PFSK-1 (cell line): ENCODE measurements around the gene ST8SIA5.

ENCODE experiments used
- POLR2AphosphoS5 ChIP-seq: IDR thresholded peaks from 2 replicates; pipeline ENCODE4 v1.6.1; 2012; ENCODE audit warnings: low read depth, mild to moderate bottlenecking, control low read depth, low read length, moderate library complexity
- SIN3A ChIP-seq: IDR thresholded peaks from 2 replicates; pipeline ENCODE4 v1.6.1; 2012; ENCODE audit warnings: mild to moderate bottlenecking, low read length, moderate library complexity, borderline replicate concordance; ENCODE audit not compliant: insufficient read depth
- TF ChIP-seq, protein P1 (sequence below), 2 experiments: IDR thresholded peaks; 2 replicates each; pipeline versions ENCODE4 v1.6.1 to v1.8.0; 2011 to 2012; ENCODE audit warnings: low read depth in 2 of 2, low read length in 2 of 2, control low read depth in 1 of 2, inconsistent platforms in 1 of 2, mild to moderate bottlenecking in 1 of 2, moderate library complexity in 1 of 2; ENCODE audit not compliant: insufficient read depth in 1 of 2

DNA sequence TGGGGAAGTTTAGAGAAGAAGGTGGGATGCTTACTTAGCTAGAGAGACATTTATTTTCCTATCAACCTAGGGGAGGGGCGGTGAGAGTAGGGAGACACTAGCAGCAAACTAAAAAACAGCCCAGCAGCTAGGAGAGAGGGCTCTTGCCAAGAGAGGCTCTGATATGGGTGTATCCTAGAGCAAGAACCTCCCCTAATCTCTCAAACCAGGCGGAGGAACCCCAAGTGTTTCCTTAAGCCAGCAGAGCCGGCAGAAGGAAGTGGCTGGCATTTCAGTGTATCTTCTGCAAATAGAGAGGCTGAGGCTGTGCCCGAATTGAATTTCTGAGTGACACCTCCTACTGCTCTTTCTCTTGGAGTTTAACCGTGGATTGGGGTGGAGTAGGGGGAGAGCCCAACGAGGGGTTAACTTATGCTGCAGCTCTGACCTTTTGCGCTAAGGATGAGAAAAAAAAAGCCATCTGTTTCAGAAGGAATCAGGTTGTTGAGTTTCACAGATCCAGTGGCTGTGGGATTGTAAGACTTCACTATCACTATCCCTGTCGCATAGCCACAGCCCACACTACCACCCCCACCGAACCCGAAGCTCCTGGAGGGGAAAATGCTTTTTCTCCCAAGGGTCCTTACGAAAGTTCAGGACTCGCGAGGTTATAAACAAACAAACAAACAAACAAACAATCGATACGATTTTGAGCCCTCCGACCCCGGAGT lies 1.4 kb downstream of the ST8SIA5 start:
- TF ChIP-seq POLR2AphosphoS5 = no peak
- TF ChIP-seq, protein P1, sequence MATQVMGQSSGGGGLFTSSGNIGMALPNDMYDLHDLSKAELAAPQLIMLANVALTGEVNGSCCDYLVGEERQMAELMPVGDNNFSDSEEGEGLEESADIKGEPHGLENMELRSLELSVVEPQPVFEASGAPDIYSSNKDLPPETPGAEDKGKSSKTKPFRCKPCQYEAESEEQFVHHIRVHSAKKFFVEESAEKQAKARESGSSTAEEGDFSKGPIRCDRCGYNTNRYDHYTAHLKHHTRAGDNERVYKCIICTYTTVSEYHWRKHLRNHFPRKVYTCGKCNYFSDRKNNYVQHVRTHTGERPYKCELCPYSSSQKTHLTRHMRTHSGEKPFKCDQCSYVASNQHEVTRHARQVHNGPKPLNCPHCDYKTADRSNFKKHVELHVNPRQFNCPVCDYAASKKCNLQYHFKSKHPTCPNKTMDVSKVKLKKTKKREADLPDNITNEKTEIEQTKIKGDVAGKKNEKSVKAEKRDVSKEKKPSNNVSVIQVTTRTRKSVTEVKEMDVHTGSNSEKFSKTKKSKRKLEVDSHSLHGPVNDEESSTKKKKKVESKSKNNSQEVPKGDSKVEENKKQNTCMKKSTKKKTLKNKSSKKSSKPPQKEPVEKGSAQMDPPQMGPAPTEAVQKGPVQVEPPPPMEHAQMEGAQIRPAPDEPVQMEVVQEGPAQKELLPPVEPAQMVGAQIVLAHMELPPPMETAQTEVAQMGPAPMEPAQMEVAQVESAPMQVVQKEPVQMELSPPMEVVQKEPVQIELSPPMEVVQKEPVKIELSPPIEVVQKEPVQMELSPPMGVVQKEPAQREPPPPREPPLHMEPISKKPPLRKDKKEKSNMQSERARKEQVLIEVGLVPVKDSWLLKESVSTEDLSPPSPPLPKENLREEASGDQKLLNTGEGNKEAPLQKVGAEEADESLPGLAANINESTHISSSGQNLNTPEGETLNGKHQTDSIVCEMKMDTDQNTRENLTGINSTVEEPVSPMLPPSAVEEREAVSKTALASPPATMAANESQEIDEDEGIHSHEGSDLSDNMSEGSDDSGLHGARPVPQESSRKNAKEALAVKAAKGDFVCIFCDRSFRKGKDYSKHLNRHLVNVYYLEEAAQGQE (IDR thresholded peaks at IDR 0.05; ENCODE audit: insufficient read depth in 1 of 2, low read depth in 2 of 2, low read length in 2 of 2) = no peak
- TF ChIP-seq SIN3A = no peak
